ENCODE data around the gene ATP6V0A1. TPM values are rescaled to one million over a fixed set of nuclear protein-coding genes. Genes with fewer than 3 reads are reported as not detected.

The ATP6V0A1 gene
- total RNA-seq, 1 donor from 2014 or later, result 103 TPM

DNA sequence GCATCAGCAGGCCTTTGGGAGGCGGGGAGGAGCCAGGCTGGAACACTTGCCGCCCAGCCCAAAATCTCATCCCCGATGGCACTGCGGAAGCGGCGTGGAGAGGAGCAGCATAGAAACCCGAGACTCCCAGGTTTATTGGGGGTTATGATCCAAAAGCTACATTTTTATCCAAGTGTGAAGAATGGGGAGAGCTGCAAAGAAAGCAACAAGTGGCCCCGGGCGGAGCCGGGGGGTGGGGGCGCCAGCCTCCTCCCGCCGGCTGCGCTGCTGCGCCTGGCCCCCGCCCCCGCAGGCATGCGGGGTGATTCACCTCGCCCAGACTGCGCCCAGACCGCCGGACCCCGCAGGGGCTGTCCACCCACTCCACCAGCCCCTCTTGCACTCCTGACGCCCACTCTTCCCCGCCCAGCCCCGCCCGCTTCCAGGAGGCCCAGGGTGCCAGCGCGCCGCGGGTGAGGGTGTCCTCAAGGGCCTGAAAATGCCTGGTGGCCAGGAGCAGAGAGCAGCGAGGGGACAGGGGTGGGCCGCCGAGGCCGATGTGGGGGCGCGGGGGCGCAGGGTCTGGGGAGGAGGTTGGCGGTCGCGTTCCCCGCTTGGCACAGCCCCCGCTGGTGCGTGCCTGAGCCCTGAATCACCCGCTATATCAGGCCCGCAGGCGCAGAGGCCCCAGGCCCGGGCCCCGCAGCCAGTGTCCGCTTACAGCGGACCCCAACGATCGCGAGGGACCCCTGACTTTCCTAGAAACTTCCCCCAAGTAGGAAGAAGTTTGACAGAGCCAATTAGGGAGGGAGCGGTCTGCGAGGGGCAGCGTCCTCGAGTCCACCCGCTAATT lies 37.0 kb upstream of the ATP6V0A1 start:
- Mint-ChIP-seq H3K27me3 (ENCODE audit: unreplicated experiment) (peaks cover 16% of the 10 kb centered on the region), H3K27ac (ENCODE audit: unreplicated experiment) (peak overlapping the region; percentile 92), H3K4me1 (ENCODE audit: unreplicated experiment) (peaks cover 32% of the 10 kb centered on the region), H3K36me3 (ENCODE audit: low read depth, unreplicated experiment) (peaks cover 21% of the 10 kb centered on the region), H3K4me3 (ENCODE audit: unreplicated experiment) (peak overlapping the region; percentile 99), H3K9me3 (ENCODE audit: unreplicated experiment) (peaks cover 3% of the 10 kb centered on the region)
- DNase-seq (ENCODE audit: low spot score), result no peak
- no peak for TF ChIP-seq CTCF (IDR thresholded peaks at IDR 0.05; ENCODE audit: unreplicated experiment)

DNA sequence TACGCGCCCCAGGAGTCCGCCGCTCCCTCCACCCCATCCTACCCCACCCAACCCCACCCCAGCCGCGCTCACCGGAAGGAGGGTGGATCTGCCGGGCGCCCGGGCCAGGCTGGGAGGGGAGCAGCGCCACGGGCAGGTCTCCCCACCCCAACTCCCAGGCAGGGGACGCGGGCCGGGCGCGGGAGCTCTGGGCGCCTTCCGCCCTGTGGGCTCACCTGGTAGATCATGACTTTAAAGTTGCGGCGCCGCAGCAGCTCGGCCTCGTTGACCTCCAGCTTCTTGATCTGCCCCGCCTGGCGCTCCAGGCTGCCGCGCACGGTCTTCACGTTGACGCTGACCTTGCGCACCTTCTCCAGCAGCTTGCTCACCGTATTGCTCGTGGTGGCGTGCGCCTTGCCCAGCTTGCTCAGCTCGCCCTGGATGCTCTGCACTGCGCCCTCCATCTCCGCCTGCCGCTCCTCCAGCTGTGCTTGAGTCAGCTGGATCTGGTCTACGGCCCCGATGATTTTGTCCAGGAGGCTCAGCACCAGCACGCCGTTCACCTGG lies 36.2 kb upstream of the ATP6V0A1 start:
- H3K36me3 Mint-ChIP-seq (ENCODE audit: low read depth, unreplicated experiment), result peaks cover 21% of the 10 kb centered on the region
- H3K27me3 Mint-ChIP-seq (ENCODE audit: unreplicated experiment), result peaks cover 16% of the 10 kb centered on the region
- peak overlapping the region; percentile 100 for H3K4me3 Mint-ChIP-seq (ENCODE audit: unreplicated experiment)
- TF ChIP-seq CTCF (IDR thresholded peaks at IDR 0.05; ENCODE audit: unreplicated experiment), result no peak
- peak overlapping the region; percentile 73 for H3K27ac Mint-ChIP-seq (ENCODE audit: unreplicated experiment)
- DNase-seq (ENCODE audit: low spot score), result peak; percentile 41
- peaks cover 3% of the 10 kb centered on the region for H3K9me3 Mint-ChIP-seq (ENCODE audit: unreplicated experiment)
- peaks cover 32% of the 10 kb centered on the region for H3K4me1 Mint-ChIP-seq (ENCODE audit: unreplicated experiment)

- DNase-seq (ENCODE audit: low spot score), result peak; percentile 82
- Mint-ChIP-seq H3K27me3 (ENCODE audit: unreplicated experiment) (peaks cover 16% of the 10 kb centered on the region), H3K27ac (ENCODE audit: unreplicated experiment) (peak within 1 kb of the TSS; percentile 73), H3K9me3 (ENCODE audit: unreplicated experiment) (peaks cover 3% of the 10 kb centered on the region), H3K36me3 (ENCODE audit: low read depth, unreplicated experiment) (peaks cover 21% of the 10 kb centered on the region), H3K4me1 (ENCODE audit: unreplicated experiment) (peaks cover 32% of the 10 kb centered on the region), H3K4me3 (ENCODE audit: unreplicated experiment) (peak within 1 kb of the TSS; percentile 100)
- TF ChIP-seq CTCF (IDR thresholded peaks at IDR 0.05; ENCODE audit: unreplicated experiment), result no peak
Measured at GRCh38 chr17:42422958-42423712, 35.5 kb upstream of the ATP6V0A1 start, which contains the start of gene CAVIN1. CAVIN1 (minus strand) TSS chr17:42423256; CDS start chr17:42423097, 159 bp downstream.

- no peak for DNase-seq (ENCODE audit: low spot score)
- Mint-ChIP-seq H3K27ac (ENCODE audit: unreplicated experiment) (no peak overlapping the region), H3K9me3 (ENCODE audit: unreplicated experiment) (peaks cover 3% of the 10 kb centered on the region), H3K36me3 (ENCODE audit: low read depth, unreplicated experiment) (peaks cover 21% of the 10 kb centered on the region), H3K27me3 (ENCODE audit: unreplicated experiment) (peaks cover 18% of the 10 kb centered on the region), H3K4me1 (ENCODE audit: unreplicated experiment) (peaks cover 32% of the 10 kb centered on the region), H3K4me3 (ENCODE audit: unreplicated experiment) (peak overlapping the region; percentile 100)
- TF ChIP-seq CTCF (IDR thresholded peaks at IDR 0.05; ENCODE audit: unreplicated experiment), result no peak
Measured at GRCh38 chr17:42423766-42424165, 34.9 kb upstream of the ATP6V0A1 start.
